WTC11 (cell line): ENCODE measurements around the gene MYMK.

Source experiments
- CREB1 ChIP-seq: sonication (generic); formaldehyde crosslinking; IDR thresholded peaks from 2 replicates; pipeline ENCODE4 v1.8.0; 2023; ENCODE audit warnings: mild to moderate bottlenecking, missing genetic modification reagents
- CREM ChIP-seq: sonication (generic); formaldehyde crosslinking; IDR thresholded peaks from 2 replicates; pipeline ENCODE4 v1.8.1; 2022; ENCODE audit warnings: mild to moderate bottlenecking, missing genetic modification reagents, moderate library complexity
- SP1 ChIP-seq: sonication (generic); formaldehyde crosslinking; conservative IDR thresholded peaks from 2 replicates; pipeline ENCODE4 v1.8.1; 2022; ENCODE audit warnings: missing genetic modification reagents
- TEAD4 ChIP-seq: sonication (generic); formaldehyde crosslinking; IDR thresholded peaks from 2 replicates; pipeline ENCODE4 v1.8.0; 2022; ENCODE audit warnings: mild to moderate bottlenecking, missing genetic modification reagents
- TF ChIP-seq, protein P1 (sequence below): fragments of 200-600 bp; IDR thresholded peaks from 2 replicates; pipeline ENCODE4 v1.8.0; 2022; ENCODE audit warnings: antibody characterized with exemption
- TF ChIP-seq, protein P2 (sequence below): sonication (generic); formaldehyde crosslinking; IDR thresholded peaks from 2 replicates; pipeline ENCODE4 v1.8.1; 2022; ENCODE audit warnings: mild to moderate bottlenecking, moderate library complexity, missing genetic modification reagents
- TF ChIP-seq, protein P3 (sequence below): sonication (generic); formaldehyde crosslinking; IDR thresholded peaks from 2 replicates; pipeline ENCODE4 v1.8.1; 2023; ENCODE audit warnings: mild to moderate bottlenecking, missing genetic modification reagents, moderate library complexity
- TF ChIP-seq, protein P4 (sequence below): sonication (generic); formaldehyde crosslinking; conservative IDR thresholded peaks from 2 replicates; pipeline ENCODE4 v1.8.1; 2022; ENCODE audit warnings: mild to moderate bottlenecking, missing genetic modification reagents

DNA sequence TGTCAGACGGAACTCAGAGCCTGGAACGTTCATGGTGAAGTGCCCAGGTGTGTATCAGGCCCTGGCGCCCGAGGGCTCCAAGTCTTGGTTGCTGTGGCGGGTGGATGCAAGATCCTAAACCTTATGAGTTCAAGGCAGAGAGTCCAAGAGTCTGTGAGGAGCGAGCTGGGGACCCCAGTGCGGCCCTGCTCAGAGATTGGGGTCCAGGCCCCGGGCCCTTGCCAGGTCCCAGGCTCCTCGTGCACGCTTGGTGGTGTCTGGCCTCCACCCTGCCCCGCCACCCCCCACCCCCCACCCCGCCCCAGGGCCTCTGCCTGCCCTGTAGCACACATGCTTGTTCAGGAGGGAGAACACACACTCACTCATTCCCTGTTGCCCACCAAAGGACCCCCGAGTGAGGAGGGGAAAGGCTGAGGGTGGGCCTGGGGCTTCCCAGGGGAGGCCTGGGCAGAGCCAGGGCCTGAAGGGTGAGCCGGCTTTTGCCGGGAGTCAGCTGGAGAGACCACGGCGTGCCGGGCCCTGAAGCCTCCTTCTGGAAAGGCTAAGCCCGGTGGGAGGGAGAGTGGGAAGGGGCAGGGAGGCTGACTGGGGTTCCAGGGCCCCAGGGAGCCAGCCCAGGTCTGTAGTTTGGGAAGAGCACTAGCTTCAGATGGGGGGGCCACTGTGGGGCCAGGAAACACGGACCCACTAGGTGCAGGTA is 47.3 kb upstream of the MYMK start:
- TF ChIP-seq, protein P1, sequence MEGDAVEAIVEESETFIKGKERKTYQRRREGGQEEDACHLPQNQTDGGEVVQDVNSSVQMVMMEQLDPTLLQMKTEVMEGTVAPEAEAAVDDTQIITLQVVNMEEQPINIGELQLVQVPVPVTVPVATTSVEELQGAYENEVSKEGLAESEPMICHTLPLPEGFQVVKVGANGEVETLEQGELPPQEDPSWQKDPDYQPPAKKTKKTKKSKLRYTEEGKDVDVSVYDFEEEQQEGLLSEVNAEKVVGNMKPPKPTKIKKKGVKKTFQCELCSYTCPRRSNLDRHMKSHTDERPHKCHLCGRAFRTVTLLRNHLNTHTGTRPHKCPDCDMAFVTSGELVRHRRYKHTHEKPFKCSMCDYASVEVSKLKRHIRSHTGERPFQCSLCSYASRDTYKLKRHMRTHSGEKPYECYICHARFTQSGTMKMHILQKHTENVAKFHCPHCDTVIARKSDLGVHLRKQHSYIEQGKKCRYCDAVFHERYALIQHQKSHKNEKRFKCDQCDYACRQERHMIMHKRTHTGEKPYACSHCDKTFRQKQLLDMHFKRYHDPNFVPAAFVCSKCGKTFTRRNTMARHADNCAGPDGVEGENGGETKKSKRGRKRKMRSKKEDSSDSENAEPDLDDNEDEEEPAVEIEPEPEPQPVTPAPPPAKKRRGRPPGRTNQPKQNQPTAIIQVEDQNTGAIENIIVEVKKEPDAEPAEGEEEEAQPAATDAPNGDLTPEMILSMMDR, result no peak
- TF ChIP-seq TEAD4 (CRISPR knock-in tag) (no peak), CREB1 (CRISPR knock-in tag) (no peak), CREM (no peak), SP1 (CRISPR knock-in tag) (no peak)
- TF ChIP-seq, protein P2, sequence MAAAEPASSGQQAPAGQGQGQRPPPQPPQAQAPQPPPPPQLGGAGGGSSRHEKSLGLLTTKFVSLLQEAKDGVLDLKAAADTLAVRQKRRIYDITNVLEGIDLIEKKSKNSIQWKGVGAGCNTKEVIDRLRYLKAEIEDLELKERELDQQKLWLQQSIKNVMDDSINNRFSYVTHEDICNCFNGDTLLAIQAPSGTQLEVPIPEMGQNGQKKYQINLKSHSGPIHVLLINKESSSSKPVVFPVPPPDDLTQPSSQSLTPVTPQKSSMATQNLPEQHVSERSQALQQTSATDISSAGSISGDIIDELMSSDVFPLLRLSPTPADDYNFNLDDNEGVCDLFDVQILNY (CRISPR knock-in tag), result no peak
- TF ChIP-seq, protein P3, sequence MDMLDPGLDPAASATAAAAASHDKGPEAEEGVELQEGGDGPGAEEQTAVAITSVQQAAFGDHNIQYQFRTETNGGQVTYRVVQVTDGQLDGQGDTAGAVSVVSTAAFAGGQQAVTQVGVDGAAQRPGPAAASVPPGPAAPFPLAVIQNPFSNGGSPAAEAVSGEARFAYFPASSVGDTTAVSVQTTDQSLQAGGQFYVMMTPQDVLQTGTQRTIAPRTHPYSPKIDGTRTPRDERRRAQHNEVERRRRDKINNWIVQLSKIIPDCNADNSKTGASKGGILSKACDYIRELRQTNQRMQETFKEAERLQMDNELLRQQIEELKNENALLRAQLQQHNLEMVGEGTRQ (CRISPR knock-in tag), result no peak
- TF ChIP-seq, protein P4, sequence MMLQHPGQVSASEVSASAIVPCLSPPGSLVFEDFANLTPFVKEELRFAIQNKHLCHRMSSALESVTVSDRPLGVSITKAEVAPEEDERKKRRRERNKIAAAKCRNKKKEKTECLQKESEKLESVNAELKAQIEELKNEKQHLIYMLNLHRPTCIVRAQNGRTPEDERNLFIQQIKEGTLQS, result no peak
